ENCODE data around the gene BRAF.

GRCh38 chr7:140881507-140882228, 43.1 kb downstream of the BRAF start:
- TF ChIP-seq ZNF565 (CRISPR knock-in tag; conservative IDR thresholded peaks at IDR 0.05; ENCODE audit: low read depth): no peak
- no peak for TF ChIP-seq OSR1 (CRISPR knock-in tag; IDR thresholded peaks at IDR 0.05)
- TF ChIP-seq PATZ1 (CRISPR knock-in tag; IDR thresholded peaks at IDR 0.05; ENCODE audit: borderline replicate concordance): no peak
- TF ChIP-seq ZFP30 (CRISPR knock-in tag; IDR thresholded peaks at IDR 0.05): no peak
